HG03039 (cell line): ENCODE data around the gene TROAP.
"Not testable (repeated sequence)": the region's sequence is repeated elsewhere in the genome, so short reads cannot be mapped to it uniquely, and the experiment has no call there.

Experiments used
- ATAC-seq: cut with Tn5 transposase; IDR thresholded peaks from one replicate; pipeline ENCODE4 v1.9.1; 2021; ENCODE audit warnings: mild to moderate bottlenecking, moderate library complexity; ENCODE audit not compliant: unreplicated experiment

The TROAP gene

DNA sequence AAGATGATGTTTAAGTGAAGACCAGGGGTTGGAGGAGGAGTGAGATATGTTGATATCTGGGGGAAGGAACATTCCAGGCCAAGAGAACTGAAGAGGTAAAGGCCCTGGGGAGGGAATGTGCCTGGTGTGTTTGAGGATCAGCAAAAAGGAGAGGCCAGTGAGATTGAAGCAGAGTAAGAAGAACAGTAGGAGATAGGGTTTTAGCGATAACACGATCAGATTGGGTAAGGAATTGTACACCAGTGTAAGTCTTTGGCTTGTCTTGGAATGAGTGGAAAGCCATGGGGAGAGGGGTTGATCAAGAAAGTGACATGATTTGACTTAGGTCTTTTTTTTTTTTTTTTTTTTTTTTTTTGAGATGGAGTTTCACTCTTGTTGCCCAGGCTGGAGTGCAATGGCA lies 4.8 kb downstream of the TROAP start:
- ATAC-seq, result no peak

DNA sequence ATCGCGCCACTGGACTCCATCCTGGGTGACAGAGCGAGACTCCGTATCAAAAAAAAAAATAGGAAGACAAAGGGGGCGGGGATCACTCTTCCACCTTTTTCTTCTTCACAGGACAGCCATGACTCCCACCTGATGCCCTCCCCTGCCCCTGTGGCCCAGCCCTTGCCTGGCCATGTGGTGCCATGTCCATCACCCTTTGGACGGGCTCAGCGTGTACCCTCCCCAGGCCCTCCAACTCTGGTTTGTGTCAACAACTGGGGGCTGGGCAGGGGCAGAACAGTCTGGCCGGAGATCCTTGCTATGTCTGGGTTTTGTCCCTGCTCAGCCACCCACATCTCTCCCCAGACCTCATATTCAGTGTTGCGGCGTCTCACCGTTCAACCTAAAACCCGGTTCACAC lies 5.8 kb downstream of the TROAP start:
- no peak for ATAC-seq

DNA sequence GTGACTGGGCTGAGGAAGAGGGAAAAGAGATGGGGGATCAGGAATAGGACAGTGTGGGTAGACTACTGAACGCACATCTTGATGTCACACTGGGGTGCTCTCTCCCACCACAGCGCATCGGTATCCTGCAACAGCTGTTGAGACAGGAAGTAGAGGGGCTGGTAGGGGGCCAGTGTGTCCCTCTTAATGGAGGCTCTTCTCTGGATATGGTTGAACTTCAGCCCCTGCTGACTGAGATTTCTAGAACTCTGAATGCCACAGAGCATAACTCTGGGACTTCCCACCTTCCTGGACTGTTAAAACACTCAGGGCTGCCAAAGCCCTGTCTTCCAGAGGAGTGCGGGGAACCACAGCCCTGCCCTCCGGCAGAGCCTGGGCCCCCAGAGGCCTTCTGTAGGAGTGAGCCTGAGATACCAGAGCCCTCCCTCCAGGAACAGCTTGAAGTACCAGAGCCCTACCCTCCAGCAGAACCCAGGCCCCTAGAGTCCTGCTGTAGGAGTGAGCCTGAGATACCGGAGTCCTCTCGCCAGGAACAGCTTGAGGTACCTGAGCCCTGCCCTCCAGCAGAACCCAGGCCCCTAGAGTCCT lies 7.1 kb downstream of the TROAP start:
- no peak for ATAC-seq

DNA sequence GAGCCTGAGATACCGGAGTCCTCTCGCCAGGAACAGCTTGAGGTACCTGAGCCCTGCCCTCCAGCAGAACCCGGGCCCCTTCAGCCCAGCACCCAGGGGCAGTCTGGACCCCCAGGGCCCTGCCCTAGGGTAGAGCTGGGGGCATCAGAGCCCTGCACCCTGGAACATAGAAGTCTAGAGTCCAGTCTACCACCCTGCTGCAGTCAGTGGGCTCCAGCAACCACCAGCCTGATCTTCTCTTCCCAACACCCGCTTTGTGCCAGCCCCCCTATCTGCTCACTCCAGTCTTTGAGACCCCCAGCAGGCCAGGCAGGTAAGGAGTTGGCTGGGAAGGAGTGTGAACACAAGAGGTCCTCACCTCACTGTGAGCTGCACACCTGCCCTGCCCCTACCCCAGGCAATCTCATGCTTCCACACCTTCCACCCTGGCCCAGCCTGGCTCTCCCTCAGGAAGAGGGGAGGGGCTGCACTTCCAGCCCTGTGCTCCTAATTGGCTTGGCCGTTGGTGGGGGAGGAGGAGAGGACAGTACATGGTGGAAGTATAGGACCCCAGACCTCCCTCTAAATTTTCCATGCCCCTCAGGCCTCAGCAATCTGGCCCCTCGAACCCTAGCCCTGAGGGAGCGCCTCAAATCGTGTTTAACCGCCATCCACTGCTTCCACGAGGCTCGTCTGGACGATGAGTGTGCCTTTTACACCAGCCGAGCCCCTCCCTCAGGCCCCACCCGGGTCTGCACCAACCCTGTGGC lies 7.8 kb downstream of the TROAP start:
- ATAC-seq, result no peak

DNA sequence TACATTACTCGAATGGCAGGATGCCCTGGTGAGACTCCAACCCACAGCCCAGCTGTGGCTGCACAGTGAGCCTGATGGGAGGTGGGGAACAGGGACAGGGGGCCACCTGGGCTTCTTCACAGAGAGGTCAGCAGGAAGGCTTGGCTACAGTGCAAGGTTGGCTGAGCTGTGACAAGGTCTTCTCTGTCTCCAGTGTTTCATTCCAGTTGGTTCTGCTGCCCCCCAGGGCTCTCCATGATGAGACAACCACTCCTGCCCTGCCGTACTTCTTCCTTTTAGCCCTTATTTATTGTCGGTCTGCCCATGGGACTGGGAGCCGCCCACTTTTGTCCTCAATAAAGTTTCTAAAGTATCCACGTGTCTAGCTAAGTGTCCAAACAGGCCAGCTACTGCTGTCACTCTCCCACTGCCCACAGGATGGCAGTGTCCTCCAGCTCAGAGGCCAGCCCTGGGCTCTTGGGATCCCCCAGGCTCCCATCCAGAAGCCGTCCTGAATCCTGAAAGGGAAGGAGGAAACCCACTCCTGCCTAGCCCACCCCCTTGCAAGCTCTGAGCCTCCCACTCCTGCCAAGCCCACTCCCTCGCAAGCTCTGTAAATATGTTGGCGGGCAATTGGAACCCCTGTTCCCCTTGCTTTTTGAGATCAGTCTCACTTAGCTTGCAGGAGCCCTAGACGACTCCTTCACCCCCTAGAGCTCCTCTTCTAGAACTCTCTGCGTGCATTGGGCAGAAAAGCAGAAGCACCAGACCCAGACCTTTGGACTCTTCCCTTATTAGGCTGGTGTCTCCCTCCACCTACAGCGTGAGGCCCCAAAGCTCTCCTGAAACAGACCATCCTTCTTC lies 8.5 kb downstream of the TROAP start:
- no peak for ATAC-seq

DNA sequence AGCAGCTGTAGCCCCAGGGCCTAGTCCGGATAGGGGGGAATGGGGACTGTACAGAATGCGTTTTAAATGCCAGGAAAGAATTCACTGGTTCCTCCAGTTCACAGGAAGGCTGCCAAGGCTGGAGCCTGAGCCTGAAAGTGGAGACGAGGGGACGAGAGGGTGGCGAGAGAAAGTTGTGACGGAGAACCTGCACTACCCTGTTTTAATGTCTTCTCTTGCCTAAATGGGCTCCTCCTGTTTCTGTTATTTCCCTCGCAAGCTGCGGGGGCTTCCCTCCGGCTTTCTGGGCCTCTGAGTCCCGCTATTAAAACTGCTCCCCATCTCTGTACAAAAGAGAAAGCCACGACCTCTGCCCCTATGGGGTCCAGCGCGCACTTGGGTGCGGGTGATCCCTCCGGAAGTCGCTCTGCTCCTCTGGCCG lies 9.4 kb downstream of the TROAP start:
- no peak for ATAC-seq

DNA sequence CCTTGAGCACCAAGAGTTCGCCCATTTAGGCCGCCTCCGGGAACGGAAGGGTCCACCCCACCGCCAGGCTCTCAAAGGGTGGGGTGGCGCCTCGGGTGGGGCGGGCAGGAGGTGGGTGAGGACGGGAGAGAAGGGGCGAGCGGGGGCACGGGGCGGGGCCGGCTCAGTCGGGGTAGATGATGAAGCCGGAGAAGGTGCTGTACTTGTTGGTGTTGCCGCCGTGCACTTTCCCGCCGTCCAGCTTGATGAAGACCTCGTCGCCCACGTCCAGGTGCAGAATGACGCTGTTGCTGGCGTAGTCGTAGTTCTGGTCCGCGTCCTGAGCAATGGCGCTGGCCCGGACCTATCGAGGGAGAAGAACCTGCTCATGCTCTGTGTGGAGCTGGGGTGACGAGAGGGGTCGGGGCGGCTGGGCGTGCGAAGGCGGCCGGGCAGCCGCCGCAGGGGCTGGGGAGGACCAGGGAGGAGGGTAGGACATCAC lies 9.9 kb downstream of the TROAP start:
- ATAC-seq, result no peak

DNA sequence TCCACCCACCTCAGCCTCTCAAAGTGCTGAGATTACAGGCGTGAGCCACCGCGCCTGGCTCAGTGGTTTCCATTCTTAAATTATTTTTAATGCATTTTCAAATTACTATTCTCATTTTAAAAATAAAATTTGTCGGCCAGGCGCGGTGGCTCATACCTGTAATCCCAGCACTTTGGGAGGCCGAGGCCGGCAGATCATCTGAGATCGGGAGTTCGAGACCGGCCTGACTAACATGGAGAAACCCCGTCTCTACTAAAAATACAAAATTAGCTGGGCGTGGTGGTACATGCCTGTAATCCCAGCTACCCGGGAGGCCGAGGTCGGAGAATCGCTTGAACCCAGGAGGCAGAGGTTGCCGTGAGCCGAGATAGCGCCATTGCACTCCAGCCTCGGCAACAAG lies 10.7 kb downstream of the TROAP start:
- not testable (repeated sequence) for ATAC-seq

DNA sequence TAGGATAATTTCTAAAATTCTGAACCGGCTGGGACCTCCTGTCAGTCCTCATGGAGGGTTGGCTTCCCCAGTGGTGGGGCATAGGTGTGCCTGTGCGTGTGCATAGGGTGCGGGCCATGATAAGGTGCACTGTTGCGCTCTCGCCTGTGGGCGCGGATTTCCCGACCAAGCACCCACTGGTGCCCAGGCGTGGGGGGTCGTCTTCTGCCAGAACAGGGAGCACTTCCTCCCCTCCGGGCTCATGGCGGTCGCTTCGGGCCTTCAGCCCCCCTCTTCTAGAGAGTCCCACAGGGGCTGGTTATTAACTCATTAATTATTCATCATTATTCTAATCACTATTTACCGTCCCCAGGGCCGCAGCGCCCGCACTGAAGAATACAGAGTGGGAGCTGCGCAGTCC lies 11.2 kb downstream of the TROAP start:
- ATAC-seq, result no peak

DNA sequence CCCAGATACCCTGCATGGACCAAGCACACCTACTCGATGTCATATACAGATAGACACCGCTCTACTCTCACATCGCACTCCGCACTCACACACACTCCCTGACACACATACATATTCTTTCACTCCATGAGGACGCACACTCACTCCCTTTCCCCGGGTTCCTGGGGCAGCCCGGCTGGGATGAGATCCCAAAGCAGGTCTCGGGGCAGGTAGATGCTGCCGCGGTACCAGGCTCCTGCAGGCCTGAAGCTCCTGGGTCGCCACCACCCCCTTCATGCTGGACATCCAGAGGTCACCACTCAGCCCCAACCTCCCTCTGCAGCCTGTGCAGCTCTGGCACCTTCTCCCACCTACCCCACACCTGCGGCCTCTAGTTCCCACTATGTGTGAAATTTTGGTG lies 11.6 kb downstream of the TROAP start:
- ATAC-seq, result no peak

DNA sequence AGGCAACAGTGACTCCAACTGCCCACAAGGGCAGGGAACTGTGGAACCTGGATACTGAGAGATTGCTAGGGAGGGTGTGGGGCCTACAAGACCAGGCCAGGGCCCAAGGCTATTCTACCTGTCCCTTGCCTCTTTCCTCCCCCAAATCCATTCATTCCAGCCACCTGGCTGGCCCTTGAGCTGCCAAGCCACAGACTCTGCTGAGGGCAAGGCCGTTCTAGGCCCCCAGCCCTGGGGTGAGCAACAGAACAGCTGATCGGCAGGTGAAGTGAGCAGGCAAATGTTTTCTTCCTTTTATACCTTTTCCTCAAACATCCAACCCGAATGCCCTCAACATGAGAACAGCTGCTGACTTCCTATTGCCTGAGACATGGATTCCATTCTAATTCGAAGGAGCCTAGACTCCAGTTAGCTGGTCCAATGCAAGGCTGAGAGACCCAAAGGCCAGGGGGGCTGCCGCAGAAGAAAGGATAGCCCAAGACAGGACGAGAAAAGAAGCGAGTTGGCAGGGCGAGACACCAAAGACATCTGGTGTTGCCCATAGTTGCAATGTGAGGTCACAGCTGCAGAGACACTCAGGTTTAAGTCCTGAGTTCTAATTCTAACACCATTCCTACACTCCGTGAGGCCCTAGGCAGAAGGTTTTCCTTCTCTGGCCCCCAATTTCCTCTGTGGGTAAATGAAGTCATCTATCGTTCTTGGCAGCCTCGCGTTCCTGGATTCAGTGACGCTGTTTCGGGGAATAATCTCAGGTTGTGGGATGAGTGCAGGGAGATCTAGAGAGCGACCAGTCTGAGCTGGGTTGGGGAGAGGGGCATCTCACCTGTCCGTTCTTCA lies 12.3 kb downstream of the TROAP start:
- ATAC-seq, result no peak

DNA sequence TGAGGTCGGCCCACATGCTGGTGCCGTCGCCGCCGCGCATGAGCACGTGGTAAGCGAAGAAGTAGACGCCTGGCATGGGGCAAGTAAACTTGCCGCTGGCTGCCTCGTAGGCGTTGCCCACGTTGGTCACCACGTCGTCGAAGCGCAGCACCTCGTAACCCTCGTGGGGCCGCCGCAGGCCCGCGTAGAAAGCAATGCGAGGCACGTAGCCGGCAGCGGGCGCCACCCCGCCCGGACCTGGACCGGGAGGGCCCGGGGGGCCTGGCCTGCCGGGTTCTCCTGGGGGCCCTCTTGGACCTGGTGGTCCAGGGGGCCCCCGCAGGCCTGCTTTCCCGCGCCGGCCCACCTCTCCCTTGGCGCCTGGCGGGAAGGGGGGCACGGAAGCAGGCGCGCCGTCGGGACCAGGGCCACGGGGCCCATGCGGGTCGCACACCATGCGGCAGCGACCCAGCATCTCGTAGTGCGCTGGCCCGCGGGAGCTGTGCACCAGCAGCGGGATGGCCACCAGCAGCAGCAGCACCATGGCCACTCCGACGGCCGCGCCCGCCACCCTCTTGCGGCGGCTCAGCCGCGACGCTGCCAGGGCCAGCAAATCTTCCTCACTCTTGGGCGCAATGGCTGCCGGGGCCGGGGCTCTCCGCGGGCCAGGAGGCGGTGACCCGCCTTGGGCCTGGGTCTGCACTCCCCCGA lies 13.0 kb downstream of the TROAP start:
- ATAC-seq, result no peak

DNA sequence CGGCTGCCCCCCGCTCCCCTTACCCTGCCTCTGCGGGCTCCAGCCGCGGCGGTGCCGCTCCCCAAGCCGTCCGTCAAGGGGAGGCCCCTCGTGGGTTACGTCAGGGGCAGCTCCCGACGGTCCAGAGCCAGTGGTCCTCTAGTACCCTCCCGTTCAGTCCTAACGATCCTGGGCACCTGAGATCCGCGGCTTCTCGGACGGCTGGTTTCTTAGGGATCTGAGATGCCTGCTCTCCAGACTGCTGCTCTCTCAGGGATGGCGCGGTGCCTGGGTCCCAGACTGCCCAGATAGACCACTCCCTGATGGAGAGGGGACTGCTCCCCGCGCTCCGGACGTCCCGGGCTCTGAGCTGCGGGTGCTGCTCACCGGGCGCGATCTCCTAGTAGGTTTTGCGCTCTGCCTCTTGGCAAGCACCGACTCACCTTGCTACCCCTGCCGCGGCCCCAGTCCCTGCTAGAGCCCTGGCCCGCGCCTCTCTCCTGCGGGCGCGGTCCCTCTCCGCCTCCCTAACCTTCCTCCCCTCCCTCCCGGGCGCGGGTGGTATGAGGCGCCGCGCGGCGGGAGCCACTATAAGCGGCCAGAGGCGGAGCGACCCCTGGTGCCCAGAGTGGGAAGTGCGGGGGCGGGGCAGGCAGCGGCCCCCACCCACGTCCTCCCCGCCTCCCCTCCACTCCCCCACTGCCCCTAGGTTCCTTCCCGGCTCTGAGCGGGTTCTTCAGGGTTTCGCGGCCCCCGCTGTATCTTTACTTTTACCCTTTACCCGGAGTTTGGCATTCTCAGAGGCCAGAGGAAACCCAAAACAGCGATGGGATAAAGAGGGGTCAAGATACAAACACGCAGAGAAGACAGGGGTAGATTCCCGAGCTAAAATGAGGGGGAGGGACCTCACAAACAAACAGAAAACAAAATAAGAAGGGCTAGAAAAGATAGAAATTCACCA lies 13.9 kb downstream of the TROAP start, which contains the start of gene C1QL4:
Gene C1QL4, minus strand, starts transcription at position 544 of the 940 bp plus-strand sequence. CDS start 711 bp downstream, outside the sequence.
- peak; percentile 59 for ATAC-seq

DNA sequence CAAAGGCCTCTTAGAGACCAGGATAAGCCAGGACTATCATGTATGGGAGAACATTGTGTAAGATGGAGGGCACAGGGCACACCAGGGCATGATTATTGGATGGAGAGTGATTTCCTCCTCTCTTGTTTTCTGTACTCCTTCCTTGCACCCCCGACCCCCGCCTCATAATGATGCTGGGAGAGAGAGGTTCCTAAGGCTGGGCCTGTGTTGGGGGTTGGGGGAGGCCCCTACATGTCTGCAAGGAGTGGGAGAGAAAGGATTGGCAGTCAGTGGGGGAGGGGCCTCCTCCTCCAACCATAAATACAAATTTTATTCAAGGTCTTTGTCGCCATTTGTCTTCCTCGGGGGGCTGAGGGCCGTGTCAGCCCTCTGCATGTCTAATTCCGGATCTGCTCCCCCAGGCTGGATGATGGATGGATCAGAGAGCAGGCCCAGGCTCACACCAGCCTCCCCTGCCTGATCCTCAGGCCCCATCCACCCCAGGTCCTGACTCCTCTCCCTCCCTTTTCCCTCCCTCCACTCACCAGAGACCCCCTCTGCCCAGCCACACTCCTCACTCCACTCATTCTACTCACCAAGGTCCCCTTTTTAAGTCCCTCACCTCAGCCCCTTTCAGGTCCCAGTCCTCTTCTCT lies 15.9 kb downstream of the TROAP start:
- ATAC-seq, result no peak

DNA sequence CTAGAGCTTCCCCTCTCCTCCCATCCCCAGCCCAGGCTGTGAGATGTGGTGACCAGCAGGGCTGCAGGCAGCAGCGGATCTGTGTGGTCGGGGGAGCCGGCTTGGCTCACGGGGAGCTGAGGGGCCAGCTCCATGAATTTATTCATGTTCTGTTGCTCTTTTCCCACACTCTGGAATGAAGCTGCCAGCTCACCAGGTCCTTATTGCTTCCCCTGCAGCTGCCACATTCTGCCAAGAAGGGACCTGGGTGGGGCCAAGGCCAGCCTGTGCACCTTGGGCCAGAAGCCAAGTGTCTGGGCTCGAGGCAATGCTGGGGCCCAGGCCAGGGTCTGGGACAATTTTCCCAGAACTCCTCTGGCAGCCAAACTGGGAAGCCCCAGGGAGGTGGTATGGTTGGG lies 16.4 kb downstream of the TROAP start:
- ATAC-seq, result no peak

DNA sequence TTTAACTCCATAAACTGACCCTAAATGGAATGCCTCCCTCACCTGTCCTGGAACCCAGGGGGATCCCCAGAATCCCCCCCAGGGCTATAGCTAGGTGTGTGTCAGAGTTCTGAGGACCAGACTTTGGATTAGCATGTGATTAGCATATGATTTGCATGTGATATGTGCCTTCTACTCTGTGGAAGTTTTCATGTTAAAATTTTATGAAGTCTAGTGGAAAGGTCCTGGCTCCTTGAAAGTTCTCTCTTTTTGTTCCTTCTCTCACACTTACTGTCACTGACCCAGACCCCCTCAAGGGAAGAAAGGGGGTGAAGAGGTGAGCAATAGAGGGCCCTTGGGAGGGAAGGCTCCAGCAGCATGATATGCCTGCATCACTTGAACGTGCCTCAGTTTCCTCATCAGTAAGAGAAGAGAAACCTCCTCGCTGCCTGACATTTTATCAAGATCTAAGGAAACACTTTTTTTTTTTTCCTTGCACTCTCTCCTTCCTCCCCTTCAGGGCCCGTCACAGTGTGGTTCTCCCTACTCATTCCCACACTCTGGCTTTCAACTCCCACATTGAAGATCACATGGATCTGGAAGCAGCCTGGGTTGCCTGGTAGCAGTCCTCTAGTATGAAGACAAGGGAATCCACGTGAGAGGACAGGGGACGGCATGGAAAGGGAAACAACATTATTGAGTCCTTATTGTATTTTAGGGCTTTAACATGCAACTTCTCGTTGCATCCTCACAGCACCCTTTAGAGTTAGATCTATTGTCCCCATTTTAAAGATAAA lies 17.2 kb downstream of the TROAP start:
- ATAC-seq, result no peak

DNA sequence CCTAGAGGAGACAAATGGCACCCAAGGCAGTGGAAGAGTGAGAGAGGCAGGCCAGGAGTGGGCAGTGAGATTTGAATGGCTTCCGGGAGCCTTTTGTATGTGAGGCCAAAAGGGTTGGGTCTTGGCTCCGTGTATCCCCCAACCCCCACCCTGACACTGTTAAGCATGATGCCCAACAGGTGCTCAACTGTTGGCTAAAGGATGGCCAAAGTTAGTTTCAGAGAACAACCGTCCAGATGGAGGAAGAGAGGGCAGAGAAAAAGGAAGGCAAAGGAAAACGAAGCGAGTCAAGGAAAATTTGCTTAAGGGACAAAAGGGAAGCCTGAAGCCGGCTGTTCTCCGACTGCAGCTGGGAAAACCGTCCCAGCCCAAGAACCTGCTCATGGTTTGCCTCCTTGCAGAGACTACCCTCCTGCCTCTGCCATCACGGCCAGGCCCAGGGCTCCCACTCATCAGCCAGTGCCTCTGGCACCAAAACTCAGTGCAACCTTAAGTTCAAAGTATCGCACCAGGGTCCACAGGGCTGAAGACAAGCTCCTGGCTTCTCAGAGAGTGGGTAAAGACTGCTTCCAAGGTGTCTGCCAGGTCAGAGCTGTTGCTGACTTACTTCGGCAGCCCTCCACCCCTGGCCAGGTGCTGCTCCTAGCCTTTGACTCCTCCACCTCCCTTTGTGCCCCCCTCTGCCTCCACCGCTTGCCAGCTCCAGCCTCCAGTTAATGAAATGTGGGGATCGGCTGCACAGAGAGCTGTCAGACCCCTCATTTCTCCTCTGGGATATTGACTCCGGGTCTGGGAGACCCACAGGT lies 18.1 kb downstream of the TROAP start:
- ATAC-seq, result no peak
